Putamen (tissue), 1 donor: ENCODE measurements around the gene SYNPO2.
A peak's percentile ranks its signal among the peaks of the same experiment; 100 is the strongest.

ENCODE experiments used
- DNase-seq: peaks from one replicate; pipeline ENCODE4 v3.0.0-alpha.2; 2016; ENCODE audit warnings: low spot score

SYNPO2 gene, protein sequence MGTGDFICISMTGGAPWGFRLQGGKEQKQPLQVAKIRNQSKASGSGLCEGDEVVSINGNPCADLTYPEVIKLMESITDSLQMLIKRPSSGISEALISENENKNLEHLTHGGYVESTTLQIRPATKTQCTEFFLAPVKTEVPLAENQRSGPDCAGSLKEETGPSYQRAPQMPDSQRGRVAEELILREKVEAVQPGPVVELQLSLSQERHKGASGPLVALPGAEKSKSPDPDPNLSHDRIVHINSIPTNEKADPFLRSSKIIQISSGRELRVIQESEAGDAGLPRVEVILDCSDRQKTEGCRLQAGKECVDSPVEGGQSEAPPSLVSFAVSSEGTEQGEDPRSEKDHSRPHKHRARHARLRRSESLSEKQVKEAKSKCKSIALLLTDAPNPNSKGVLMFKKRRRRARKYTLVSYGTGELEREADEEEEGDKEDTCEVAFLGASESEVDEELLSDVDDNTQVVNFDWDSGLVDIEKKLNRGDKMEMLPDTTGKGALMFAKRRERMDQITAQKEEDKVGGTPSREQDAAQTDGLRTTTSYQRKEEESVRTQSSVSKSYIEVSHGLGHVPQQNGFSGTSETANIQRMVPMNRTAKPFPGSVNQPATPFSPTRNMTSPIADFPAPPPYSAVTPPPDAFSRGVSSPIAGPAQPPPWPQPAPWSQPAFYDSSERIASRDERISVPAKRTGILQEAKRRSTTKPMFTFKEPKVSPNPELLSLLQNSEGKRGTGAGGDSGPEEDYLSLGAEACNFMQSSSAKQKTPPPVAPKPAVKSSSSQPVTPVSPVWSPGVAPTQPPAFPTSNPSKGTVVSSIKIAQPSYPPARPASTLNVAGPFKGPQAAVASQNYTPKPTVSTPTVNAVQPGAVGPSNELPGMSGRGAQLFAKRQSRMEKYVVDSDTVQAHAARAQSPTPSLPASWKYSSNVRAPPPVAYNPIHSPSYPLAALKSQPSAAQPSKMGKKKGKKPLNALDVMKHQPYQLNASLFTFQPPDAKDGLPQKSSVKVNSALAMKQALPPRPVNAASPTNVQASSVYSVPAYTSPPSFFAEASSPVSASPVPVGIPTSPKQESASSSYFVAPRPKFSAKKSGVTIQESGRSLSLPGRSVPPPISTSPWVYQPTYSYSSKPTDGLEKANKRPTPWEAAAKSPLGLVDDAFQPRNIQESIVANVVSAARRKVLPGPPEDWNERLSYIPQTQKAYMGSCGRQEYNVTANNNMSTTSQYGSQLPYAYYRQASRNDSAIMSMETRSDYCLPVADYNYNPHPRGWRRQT

DNA sequence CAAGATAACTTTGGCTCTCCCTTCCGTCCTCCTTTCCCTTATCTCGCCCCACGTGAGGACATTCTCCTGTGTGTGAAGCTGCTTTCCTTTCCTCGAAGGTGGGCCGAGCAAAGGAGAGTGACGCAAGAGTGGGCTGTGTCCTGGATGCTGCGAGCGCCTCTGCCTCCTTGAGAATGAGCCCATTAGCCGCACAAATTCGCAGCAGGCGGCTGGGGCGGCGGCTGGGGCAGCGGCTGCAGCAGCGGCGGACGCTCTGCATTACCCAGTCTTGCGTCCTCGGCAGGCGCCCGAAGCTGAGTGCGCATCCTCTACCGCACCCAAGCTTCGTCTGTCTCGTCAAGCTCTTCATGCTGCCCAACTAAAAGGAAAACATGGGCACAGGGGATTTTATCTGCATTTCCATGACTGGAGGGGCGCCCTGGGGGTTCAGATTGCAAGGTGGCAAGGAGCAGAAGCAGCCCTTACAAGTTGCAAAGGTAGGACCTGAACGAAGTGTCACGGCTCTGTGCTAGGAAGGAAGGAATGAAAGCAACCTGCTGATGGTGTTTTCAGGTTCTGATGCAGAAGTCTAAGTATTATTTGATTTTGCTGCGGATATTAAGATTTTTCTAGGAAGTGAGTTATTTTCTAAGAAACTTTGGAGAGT, at the start of gene SYNPO2:
TSS of gene SYNPO2 (plus strand) at position 189 of the 646 bp plus-strand sequence. CDS start at position 372, 183 bp downstream.
- DNase-seq, result peak; percentile 12

- DNase-seq, result no peak
Observed at GRCh38 chr4:118839221-118839927, 49.3 kb upstream of the SYNPO2 start.

- DNase-seq, result no peak
Observed at GRCh38 chr4:118842055-118842454, 46.6 kb upstream of the SYNPO2 start.

DNA sequence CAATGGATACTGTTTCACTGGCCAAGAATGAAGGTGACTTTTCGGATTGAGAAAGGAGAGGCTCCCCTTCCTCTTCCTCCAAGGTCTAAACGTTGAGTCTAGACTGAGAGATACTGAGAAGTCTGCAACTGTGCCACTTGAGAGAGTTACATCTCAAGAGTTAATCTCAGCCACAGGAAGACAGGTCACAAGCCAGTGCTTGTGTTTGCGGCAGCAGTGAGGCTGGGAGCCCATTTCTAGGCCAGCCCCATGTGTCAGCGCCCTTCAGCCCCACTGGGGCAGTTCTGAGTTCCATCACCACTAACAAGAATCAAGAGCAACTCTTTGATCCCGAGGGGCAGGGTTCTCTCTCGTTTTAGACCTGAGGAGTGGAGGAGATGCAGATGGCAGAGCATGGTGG, 45.4 kb upstream of the SYNPO2 start:
- DNase-seq, result no peak

DNA sequence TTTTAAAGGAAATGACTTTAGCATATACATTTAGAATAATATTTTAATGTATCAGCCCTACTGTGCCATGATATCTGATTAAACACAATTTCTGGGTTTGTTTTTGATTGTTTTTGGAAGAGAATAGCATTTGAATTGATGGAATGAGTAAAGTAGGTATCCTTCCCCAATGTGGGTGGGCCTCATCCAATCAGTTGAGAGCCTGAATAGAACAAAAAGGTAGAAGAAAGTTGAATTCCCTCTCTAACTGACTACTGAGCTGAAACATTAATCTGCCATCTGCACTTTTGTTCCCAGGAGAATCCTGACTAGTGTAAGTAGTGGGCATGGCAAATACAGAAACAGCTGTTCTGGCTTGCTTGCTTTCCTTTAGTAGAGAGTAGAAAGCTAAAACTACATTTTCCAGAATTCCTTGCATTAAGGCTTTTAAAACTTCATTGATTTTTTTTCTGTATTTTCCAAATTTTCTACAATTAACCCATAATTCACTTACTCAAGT, 43.1 kb upstream of the SYNPO2 start:
- DNase-seq, result no peak

DNA sequence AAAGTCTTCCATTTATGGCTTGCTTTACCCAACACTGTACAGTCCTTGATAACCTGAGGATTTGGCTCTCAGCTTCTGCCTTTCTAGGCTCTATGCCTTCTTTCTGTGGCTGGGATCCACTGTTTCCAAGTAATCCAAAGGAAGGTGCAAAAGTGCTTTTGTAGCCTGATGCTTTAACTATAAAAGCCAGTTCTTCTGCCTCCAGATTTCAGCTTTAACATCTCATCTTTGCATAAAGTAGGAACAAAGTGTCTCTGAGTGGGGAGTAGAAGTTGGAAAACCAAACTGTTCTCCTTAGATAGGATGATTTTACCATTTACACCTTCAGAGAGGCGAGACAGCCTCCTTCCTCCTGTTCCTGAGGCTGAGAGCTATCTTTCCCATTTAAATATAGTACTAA, 41.7 kb upstream of the SYNPO2 start:
- DNase-seq, result no peak

GRCh38 chr4:118848242-118848641, 40.4 kb upstream of the SYNPO2 start:
- no peak for DNase-seq

DNA sequence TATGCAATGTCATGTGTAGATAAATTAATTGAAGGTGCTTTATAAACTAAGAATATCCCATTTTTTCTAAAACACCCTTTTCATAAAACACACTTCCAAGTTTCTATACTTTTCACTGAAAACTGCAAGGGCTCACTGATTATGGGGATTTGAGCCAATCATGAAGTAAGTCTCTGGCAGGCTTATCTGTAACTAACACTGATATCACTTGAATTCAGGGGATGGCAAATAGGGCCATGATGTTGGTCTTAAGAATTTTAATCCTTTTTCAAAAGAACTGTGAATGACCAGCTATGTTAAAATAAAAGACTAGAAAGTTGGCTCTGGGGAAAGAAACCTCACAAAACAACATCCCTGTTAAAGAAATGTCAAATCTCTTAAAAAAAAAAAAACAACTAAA, 39.8 kb upstream of the SYNPO2 start:
- DNase-seq, result no peak

DNA sequence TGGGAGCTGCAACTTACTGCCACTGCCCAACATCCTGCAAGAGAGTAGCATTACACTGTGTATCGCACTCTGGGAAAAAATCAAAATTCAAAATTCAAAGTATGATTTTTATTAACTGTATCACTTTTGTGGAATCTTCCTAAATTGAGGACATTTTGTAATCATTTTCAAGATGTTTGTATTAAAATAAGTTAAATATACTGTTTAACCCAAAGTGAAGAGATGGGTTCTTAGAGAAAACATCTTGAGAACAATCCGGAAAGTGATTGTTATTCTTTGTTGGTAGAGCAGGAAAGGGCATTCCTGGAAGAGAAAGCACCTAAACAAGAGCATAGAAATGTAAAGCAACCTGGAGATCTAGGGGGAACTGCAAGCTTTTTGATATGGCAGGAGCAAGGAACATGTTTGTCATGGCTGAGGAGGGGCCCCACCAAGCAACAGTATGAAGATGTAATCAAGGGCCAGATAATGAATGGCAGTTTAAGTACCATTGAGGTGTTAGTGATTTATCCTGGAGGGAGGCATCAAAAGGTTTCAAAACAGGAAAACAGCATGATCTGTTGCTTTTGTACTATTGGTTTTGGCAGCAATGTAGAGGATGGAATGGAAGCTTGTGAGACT, 38.7 kb upstream of the SYNPO2 start:
- DNase-seq, result no peak

- no peak for DNase-seq
Observed at GRCh38 chr4:118850488-118851173, 38.0 kb upstream of the SYNPO2 start.

- no peak for DNase-seq
Observed at GRCh38 chr4:118857760-118858159, 30.9 kb upstream of the SYNPO2 start.

DNA sequence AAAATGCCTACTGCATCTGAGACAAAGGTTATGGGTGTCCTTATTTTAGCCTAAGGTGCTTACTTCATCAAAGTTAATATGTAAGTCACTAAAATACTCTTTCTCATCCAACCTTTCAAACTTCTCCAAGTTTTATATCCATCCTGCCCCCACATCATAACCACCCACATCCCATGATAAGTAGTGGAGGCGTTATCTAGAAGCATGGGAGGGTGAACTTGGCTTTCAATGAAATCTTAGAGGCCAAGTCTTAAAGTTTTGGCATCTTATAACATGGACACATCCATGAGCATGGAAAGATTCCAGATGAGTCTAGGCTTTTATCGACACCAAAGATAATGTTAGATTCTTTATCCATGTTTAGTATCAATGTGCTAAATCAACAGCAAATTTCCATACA, 29.9 kb upstream of the SYNPO2 start:
- DNase-seq, result no peak

- DNase-seq, result peak; percentile 12
Observed at GRCh38 chr4:118865091-118865708, 23.5 kb upstream of the SYNPO2 start.

- no peak for DNase-seq
Observed at GRCh38 chr4:118866442-118866841, 22.2 kb upstream of the SYNPO2 start.

DNA sequence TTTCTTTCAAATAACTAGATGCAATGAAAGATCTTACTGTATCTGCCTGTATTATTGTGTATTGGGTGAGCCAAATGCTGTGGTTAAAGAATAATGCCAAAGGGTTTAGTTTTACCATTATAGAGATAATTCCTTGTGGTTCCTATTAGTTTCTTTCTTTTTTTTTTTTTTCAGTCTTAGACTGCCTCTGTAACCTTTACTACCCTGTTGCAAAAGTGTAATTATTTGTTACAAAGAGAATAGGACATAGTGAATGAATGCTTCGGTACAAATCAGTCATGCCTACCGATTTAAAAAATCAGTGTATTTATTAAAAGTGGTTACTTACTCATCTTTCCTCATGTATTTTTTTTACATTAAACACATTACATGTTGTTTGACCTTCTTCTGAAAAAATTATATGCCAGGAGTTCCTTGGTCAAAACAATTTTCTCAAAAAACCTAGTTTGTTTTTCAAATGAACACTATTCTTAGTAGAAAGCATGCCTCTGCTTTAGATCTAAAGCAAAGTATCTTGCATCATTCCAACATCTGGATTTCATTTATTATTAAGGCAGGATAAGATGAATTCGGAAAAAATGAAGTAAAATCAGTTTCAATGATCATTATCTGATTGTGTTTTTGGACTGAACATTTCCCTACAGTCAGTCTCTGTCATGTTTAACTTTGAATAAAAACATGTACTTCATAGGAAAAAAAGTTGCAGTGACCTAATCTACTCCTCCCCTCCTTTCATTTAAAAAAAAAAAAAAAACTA, 21.2 kb upstream of the SYNPO2 start:
- no peak for DNase-seq

DNA sequence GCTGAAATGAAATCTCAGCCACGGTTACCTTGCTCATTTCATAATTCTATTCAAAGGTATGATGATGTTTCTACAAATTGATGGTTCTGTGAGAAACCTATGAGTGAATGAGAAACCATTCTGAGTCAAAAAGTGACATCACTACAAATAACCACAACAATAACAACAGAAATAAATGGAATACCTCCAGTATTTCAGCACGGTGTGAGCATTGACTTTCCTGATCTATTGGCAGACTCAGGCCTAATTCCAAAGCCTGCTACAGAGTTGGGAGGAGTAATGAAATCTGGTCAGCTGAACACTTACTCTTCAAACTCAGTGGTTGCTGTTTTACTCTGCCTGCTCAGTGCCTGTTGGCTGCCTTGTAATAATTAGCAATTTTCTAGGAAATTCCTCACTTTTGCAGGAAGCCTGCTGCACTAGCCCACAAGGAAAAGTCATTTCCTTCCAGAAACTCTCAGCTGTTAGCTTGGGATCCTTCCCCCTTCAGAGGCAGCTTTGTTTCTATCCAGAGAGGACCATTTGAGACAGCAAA, 18.8 kb upstream of the SYNPO2 start:
- DNase-seq, result no peak

DNA sequence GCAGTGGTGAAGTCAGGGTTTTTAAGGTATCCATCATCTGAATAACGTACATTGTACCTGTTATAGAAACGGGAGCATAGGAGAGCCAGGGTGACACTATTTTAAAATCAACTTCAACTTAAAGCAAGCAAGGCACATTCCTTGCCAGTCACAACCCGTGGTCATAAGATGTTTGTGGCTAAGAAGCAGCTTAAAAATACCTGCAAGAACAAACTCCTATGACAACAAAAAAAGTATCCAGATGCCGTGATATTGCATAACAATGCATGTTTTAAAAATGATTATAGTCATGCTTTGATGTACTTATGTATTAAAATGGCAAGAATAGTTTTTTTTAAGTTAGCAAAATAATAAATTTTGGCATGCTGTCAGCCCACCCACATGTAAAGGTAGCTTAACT, 16.5 kb upstream of the SYNPO2 start:
- no peak for DNase-seq

GRCh38 chr4:118877797-118878196, 10.9 kb upstream of the SYNPO2 start:
- no peak for DNase-seq
